ENCODE results near the gene RSPH6A. TPM values are rescaled to one million over a fixed set of nuclear protein-coding genes. Genes with fewer than 3 reads are reported as not detected.
A peak's percentile ranks its signal among the peaks of the same experiment; 100 is the strongest.

The RSPH6A gene
- total RNA-seq, 1 donor from 2014 or later, result 0.61 TPM

DNA sequence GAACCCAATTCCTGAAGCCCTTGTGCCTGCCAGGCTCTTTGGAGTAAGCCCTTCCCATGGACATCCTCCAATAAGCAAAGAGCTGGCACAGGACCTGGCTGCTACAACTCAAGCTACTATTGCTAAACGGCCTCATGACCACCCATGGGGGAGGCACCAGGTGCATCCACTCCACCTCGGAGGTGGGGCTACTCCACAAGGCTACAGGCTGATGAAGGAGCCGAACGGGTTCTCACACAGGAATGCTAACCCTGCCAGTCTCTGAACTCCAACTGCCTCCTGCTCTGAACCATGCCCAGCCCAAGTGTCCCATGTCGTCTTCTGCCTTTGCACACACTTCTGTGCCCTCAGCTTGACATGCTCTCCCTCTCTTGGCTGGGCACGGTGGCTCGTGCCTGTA, 37.9 kb upstream of the RSPH6A start:
- Mint-ChIP-seq H3K36me3 (ENCODE audit: unreplicated experiment) (no peaks in the 10 kb centered on the region), H3K9me3 (ENCODE audit: unreplicated experiment) (no peaks in the 10 kb centered on the region), H3K4me1 (ENCODE audit: low read depth, unreplicated experiment) (no peaks in the 10 kb centered on the region), H3K27ac (ENCODE audit: unreplicated experiment) (no peak overlapping the region), H3K4me3 (ENCODE audit: unreplicated experiment) (no peak overlapping the region), H3K27me3 (ENCODE audit: unreplicated experiment) (peaks cover 4% of the 10 kb centered on the region)
- no peak for DNase-seq
- TF ChIP-seq, protein P1, sequence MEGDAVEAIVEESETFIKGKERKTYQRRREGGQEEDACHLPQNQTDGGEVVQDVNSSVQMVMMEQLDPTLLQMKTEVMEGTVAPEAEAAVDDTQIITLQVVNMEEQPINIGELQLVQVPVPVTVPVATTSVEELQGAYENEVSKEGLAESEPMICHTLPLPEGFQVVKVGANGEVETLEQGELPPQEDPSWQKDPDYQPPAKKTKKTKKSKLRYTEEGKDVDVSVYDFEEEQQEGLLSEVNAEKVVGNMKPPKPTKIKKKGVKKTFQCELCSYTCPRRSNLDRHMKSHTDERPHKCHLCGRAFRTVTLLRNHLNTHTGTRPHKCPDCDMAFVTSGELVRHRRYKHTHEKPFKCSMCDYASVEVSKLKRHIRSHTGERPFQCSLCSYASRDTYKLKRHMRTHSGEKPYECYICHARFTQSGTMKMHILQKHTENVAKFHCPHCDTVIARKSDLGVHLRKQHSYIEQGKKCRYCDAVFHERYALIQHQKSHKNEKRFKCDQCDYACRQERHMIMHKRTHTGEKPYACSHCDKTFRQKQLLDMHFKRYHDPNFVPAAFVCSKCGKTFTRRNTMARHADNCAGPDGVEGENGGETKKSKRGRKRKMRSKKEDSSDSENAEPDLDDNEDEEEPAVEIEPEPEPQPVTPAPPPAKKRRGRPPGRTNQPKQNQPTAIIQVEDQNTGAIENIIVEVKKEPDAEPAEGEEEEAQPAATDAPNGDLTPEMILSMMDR (IDR thresholded peaks at IDR 0.05; ENCODE audit: partially characterized antibody, unreplicated experiment), result no peak

DNA sequence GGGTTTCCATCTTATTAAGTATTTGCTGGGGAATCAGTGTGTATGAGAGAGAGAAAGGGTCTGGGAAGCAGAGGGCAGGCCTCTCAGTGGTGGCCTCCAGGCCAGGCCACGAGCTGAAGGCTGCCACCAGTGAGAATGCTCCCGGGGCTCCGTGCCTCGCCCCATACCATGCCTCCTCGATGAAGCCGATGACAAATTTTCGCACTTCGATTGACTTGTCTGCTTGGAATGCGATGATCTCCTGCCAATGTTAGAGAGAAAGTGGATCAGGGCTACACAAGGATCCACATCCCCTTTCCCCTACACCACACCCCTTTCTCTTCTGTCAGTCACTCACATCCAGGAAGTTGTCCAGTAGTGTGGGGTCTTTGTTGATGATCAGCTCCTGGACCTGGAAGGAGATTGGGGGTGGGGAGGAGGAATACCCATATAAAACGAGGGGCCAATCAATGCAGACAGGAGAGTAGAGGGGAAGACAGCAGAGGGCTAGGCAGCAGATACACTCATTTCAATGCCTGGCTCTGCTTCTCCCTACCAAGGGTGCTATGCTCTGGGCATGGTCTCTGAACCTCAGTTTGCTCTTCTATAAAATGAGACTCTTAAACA, 37.1 kb upstream of the RSPH6A start:
- H3K27me3 Mint-ChIP-seq (ENCODE audit: unreplicated experiment), result peaks cover 4% of the 10 kb centered on the region
- H3K4me3 Mint-ChIP-seq (ENCODE audit: unreplicated experiment), result no peak overlapping the region
- no peaks in the 10 kb centered on the region for H3K9me3 Mint-ChIP-seq (ENCODE audit: unreplicated experiment)
- H3K36me3 Mint-ChIP-seq (ENCODE audit: unreplicated experiment), result no peaks in the 10 kb centered on the region
- no peak for DNase-seq
- TF ChIP-seq, protein P1 (IDR thresholded peaks at IDR 0.05; ENCODE audit: partially characterized antibody, unreplicated experiment), result no peak
- H3K4me1 Mint-ChIP-seq (ENCODE audit: low read depth, unreplicated experiment), result no peaks in the 10 kb centered on the region
- no peak overlapping the region for H3K27ac Mint-ChIP-seq (ENCODE audit: unreplicated experiment)

DNA sequence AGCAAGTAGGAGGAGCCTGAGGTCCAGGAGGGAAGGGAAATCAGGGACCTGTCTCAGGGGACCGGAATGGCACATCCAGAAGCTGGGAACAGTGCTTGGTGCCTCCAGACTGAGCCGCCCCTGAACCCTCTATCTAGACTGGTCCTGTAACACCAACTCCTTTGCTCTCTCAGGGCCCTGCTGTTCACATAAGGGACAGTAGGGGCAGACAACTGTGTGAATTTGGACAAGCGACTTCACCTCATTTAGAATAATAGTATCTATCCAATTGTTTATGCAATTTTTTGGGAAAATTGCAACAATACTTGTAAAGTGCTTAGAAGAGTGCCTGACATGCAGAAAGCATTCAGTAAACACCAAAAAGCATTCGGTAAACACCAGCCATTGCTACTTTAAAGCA, 33.8 kb upstream of the RSPH6A start:
- no peak overlapping the region for H3K27ac Mint-ChIP-seq (ENCODE audit: unreplicated experiment)

DNA sequence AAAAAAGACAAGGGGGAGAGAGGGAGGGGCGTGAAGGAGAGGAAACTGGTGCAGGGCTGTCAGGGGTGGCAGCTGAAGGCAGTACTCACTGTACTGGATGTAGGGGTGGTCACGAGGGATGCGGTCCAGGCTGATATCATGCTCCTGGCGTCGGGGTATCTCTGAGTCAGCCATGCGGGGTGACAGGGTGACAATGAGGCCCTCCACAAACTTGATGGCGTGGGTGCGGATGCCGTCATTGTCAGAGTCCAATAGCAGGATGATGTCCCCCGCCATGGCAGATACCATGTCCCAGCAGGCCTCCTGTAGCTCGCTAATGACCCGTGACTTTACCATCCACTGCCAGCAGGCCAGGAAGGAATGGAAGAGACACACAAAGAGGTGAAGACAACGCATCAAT, 32.6 kb upstream of the RSPH6A start:
- Mint-ChIP-seq H3K4me3 (ENCODE audit: unreplicated experiment) (no peak overlapping the region), H3K4me1 (ENCODE audit: low read depth, unreplicated experiment) (no peaks in the 10 kb centered on the region), H3K27ac (ENCODE audit: unreplicated experiment) (no peak overlapping the region), H3K27me3 (ENCODE audit: unreplicated experiment) (peaks cover 4% of the 10 kb centered on the region), H3K36me3 (ENCODE audit: unreplicated experiment) (no peaks in the 10 kb centered on the region), H3K9me3 (ENCODE audit: unreplicated experiment) (no peaks in the 10 kb centered on the region)
- TF ChIP-seq, protein P1 (IDR thresholded peaks at IDR 0.05; ENCODE audit: partially characterized antibody, unreplicated experiment), result no peak
- DNase-seq, result no peak

More for the DNA sequence above, 33.8 kb upstream of the RSPH6A start:
- no peak overlapping the region for H3K4me3 Mint-ChIP-seq (ENCODE audit: unreplicated experiment)
- no peaks in the 10 kb centered on the region for H3K4me1 Mint-ChIP-seq (ENCODE audit: low read depth, unreplicated experiment)
- DNase-seq, result no peak
- no peaks in the 10 kb centered on the region for H3K36me3 Mint-ChIP-seq (ENCODE audit: unreplicated experiment)
- H3K27me3 Mint-ChIP-seq (ENCODE audit: unreplicated experiment), result peaks cover 4% of the 10 kb centered on the region
- H3K9me3 Mint-ChIP-seq (ENCODE audit: unreplicated experiment), result no peaks in the 10 kb centered on the region
- TF ChIP-seq, protein P1 (IDR thresholded peaks at IDR 0.05; ENCODE audit: partially characterized antibody, unreplicated experiment), result peak; percentile 10

DNA sequence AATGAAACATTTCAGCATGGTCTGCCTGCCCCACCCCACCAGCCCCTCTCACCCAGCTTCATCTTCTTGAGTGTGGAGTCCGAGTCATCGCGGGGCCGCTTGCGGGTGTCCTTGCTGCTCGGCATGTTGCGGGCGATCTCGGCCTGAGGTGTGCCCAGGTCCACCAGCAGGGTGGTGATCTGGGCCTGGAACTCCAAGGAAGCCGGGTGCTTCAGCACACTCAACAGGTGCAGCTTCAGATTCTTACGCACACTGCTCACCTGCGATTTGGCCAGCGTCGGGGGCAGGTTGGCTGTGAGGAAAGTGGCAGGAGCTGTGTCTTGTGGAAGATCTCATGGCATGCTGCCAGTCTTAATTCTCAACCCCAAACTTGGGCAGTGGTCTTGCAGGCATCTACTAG, 27.1 kb upstream of the RSPH6A start:
- no peak for DNase-seq
- H3K36me3 Mint-ChIP-seq (ENCODE audit: unreplicated experiment), result peaks cover 5% of the 10 kb centered on the region
- peaks cover 2% of the 10 kb centered on the region for H3K9me3 Mint-ChIP-seq (ENCODE audit: unreplicated experiment)
- H3K27ac Mint-ChIP-seq (ENCODE audit: unreplicated experiment), result no peak overlapping the region
- TF ChIP-seq, protein P1 (IDR thresholded peaks at IDR 0.05; ENCODE audit: partially characterized antibody, unreplicated experiment), result no peak
- H3K4me1 Mint-ChIP-seq (ENCODE audit: low read depth, unreplicated experiment), result no peaks in the 10 kb centered on the region
- H3K27me3 Mint-ChIP-seq (ENCODE audit: unreplicated experiment), result no peaks in the 10 kb centered on the region
- H3K4me3 Mint-ChIP-seq (ENCODE audit: unreplicated experiment), result no peak overlapping the region

Measured in glutamatergic neuron (in vitro differentiated cells).